Measurements from ENCODE around the gene PRPF19. TPM values are rescaled to one million over a fixed set of nuclear protein-coding genes. Genes with fewer than 3 reads are reported as not detected.

PRPF19 gene
- total RNA-seq, 2 experiments from 2014 or later = 199 to 204 TPM

DNA sequence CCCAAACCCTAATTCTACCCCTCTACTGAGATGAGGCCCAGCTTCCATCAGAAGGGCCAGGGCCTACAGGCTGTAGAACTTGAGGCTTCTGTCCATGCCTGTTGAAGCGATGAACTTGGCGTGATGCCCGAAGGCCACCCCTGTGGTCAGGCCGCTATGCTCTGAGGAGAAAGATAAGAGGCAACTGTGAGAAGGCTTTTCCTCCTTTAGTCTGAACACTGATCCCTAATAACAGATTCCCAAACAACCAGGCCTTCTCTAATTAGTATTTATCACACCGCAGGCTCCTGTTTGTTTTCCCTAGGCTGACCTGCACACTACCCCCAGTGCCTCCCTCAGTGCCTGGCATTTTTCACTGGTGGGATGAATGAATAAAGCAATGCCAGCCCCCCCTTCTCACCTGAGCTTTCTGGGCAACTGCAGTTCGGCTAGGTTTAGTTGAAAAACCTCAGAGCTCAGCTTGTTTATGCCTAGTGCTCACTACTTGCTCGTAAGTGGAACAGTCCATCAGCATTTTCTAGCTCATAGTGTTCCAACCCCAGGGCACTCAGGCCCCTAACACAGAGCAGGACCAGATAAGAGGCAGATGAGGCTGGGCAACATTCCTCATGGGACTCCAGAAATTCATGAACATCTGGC, 15.2 kb downstream of the PRPF19 start:
- CTCF ChIA-PET = no interaction called here
- POLR2A ChIA-PET = no interaction called here

DNA sequence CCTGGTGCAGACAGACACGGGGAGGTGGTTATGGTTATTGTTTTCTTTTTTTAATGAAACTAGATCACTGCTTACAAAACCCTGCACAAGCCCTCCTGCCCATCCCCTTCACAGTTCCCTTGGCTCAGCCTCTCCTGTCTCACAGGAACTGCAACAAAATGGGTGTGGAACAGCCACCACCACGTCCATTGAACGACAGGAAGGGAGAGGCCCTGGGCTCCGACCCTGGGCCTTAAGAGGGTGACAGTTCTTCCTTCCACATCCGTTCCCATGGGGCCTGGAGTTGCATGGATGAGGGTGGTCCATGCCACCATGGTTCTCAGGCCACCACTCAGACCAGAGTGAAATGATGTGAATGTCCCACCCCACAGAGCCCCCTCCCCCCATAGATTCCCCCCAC, 15.7 kb downstream of the PRPF19 start:
- CTCF ChIA-PET = interaction anchor here (0.7 kb wide), 1 partner anchor 9 kb away, joined by 3 read pairs; no protein-coding TSS in a partner anchor
- POLR2A ChIA-PET = no interaction called here

GRCh38 chr11:60889869-60890311, 16.5 kb downstream of the PRPF19 start:
- POLR2A ChIA-PET = no interaction called here
- CTCF ChIA-PET = interaction anchor here (0.7 to 1.3 kb wide), 3 partner anchors 10 to 59 kb away, joined by 3 to 7 read pairs (median 4); no protein-coding TSS in a partner anchor

DNA sequence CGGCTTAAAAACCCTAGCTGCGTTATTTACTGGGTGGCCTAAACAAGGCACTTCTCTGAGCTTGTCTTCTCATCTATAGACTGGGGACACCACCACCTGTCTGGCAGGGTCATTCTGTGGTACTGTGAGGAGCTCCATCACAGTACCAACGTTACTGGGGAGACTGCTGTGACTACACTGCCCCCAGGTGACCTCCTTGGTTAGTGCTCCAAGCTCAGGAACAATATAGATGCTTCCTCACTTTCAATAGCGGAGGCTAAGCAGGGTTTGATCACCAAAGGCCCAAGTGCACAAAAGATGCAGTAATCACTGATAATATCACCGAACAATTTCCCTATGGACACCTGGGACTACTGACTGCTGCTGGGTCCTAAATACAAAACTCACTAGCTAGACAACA, 18.8 kb downstream of the PRPF19 start:
- ChIA-PET CTCF (interaction anchor here (1.0 to 1.6 kb wide), 7 partner anchors 12 to 113 kb away, joined by 3 to 32 read pairs (median 5); no protein-coding TSS in a partner anchor), POLR2A (interaction anchor here (0.8 kb wide), 1 partner anchor 45 kb away, joined by 3 read pairs; no protein-coding TSS in a partner anchor)

DNA sequence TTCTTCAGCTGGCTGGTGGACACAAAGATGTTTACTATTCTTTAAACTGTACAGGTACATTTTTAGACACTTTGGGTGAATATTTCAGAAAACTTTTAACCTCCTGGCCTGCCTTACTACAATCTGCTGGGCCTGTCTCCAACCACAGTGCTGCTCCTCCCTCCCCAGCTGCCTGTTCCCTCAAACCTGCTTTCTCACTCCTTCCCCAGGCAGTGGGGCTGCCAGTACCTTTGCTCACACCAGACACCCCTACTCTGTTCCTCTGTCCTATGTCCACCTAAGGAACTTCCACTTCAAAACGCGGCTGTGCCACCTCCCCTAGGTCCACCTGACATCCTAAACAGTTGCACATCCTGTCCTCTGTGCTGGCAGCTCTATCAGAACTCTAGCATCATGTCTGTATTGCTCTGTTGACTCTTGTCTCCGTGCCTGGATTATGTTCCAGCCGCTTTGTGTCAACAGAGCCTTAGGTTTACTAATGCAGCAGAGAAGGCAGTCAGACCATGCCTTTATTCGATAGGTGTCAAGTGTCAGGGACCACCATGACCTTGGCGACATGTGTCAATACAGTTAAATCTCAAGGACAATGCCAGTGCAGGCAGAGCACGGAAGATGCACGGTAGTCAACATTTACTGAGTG, 25.6 kb downstream of the PRPF19 start:
- ChIA-PET CTCF (interaction anchor here (1.8 kb wide), 1 partner anchor 49 kb away, joined by 4 read pairs; no protein-coding TSS in a partner anchor), POLR2A (no interaction called here)

GRCh38 chr11:60879971-60880588, 26.3 kb downstream of the PRPF19 start:
- ChIA-PET CTCF (interaction anchor here (1.8 kb wide), 1 partner anchor 49 kb away, joined by 4 read pairs; no protein-coding TSS in a partner anchor), POLR2A (no interaction called here)

- POLR2A ChIA-PET = no interaction called here
- CTCF ChIA-PET = no interaction called here
These were observed 27.3 kb downstream of the PRPF19 start for GRCh38 chr11:60879104-60879503.

DNA sequence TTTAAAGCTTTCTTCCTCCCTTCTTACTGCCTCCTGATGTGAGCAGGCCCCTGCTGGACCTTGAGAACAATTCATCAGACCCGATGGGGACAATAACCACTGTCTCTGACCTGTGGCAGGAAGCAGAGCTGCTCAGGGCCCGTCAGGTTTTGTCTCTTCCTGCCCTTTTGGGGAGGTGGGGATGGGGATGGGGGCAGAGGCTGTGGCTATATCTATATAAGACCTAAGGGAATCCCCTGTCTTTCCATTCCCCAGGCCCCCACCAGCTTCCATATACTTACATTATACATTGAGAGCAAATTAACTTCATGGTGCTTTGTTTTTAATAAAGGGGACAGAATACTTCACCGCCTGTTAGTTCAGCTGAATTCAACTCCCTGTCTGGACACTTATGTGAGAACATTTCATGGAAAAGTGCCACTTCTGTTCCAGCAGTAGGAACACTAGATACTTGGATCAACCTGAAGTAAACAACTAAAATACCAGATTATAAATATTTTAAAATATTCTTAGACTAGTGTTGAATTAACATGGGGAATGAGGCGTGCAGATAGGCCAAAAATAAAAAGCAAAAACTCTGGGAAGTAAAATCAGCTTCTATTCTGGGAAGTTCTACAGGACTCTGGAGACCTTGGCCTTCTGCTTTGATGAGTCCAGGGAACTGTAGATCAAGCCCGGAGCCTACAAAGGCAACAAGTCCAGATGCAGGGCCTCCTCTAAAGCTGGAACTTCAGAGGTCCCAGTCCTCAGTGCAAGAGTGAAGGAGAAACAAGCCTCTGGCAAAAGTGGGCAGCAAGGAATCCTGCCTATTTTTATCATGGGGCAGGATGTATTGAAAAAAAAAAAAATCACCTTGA, 27.9 kb downstream of the PRPF19 start:
- ChIA-PET CTCF (interaction anchor here (0.6 kb wide), 1 partner anchor 17 kb away, joined by 3 read pairs; no protein-coding TSS in a partner anchor), POLR2A (no interaction called here)

- POLR2A ChIA-PET = no interaction called here
- CTCF ChIA-PET = interaction anchor here (1.4 to 1.7 kb wide), 3 partner anchors 11 to 25 kb away, joined by 3 read pairs; no protein-coding TSS in a partner anchor
These were observed 30.3 kb downstream of the PRPF19 start for GRCh38 chr11:60876168-60876485.

GRCh38 chr11:60875366-60876167, 30.8 kb downstream of the PRPF19 start:
- CTCF ChIA-PET = interaction anchor here (1.4 to 1.7 kb wide), 3 partner anchors 12 to 25 kb away, joined by 3 read pairs; no protein-coding TSS in a partner anchor
- POLR2A ChIA-PET = no interaction called here

- ChIA-PET CTCF (interaction anchor here (1.4 to 1.7 kb wide), 2 partner anchors 13 to 25 kb away, joined by 3 read pairs; no protein-coding TSS in a partner anchor), POLR2A (no interaction called here)
These were observed 31.7 kb downstream of the PRPF19 start for GRCh38 chr11:60874421-60875365.

DNA sequence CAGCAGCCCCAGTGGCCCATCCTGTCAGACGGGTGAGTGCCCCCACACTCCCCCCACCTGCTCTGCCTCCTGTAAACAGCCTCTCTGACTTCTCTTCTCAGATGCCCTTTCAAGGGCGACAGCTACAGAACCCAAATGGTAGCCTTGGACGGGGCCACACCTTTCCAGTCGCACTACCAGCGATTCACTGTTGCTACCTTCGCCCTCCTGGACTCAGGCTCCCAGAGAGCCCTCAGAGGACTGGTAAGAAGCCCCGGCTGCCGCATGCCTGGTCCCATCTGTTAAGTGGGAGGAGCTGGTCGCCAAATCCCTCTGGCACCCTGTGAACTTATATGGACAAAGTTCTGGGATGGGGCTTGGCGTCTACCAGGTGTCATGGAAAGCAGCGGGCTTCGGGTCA, 32.9 kb downstream of the PRPF19 start:
- ChIA-PET POLR2A (interaction anchor here (0.5 kb wide), 1 partner anchor 79 kb away, joined by 3 read pairs; no protein-coding TSS in a partner anchor), CTCF (no interaction called here)

DNA sequence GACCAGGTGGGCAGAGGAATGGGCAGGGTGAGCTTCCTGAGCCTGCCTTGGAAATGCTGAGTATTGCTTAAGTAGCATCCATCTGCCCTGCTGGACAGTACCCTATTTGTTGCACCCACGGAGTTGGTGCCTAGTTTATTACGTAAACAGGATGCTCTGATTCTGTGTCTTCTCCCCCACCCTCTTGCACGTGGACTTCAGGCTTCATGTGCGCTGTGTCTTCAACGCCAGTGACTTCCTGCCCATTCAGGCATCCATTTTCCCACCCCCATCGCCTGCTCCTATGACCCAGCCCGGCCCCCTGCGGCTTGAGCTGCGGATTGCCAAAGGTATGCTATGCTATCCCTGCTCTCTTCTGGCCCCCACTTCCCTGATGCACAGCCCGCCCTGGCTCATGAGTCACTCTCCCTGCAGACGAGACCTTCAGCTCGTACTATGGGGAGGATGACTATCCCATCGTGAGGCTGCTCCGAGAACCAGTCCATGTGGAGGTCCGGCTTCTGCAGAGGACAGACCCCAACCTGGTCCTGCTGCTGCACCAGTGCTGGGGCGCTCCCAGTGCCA, 33.3 kb downstream of the PRPF19 start:
- ChIA-PET CTCF (interaction anchor here (1.9 kb wide), 1 partner anchor 41 kb away, joined by 13 read pairs; no protein-coding TSS in a partner anchor), POLR2A (interaction anchor here (0.5 kb wide), 1 partner anchor 78 kb away, joined by 3 read pairs; no protein-coding TSS in a partner anchor)

DNA sequence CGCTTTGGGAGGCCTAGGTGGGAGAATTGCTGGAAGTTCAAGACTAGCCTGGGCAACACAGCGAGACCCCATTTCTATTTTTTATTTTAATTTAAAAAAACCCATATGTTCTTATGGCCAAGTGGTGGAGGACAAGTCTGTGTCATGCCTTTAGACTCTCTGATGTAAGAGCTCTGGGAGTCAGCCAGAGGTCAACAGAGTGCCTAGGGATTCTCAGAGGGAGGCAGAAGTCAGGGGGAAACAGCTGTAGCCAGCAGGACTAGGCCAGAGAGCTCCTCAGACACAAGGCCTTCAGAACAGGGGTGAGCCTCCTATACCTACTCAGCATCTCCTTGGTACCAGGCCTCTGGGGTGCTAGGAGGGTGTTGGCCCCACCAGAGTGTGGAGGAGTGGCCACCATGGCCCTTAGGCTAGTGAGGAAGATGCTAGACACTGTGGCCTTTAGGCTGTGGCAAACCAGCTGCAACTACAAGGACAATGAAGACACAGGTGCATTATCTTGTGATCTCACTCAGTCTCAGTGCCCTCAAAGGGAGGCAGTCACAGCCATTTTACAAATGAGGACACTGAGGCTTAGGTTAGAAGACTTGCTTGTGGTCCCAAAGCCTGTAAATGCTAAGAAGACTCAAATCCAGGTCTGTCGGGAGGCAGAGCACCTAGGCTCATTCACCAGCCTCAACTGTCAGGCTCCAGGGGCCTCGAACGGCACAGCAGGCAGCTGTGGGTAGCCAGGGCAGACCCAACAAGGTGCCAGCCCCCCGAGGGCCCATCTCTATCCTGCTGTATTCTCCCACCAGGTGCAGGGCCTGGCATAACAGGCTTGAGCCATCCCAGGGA, 34.0 kb downstream of the PRPF19 start:
- ChIA-PET CTCF (interaction anchor here (1.0 to 1.9 kb wide), 2 partner anchors 27 to 41 kb away, joined by 3 to 13 read pairs; no protein-coding TSS in a partner anchor), POLR2A (no interaction called here)

DNA sequence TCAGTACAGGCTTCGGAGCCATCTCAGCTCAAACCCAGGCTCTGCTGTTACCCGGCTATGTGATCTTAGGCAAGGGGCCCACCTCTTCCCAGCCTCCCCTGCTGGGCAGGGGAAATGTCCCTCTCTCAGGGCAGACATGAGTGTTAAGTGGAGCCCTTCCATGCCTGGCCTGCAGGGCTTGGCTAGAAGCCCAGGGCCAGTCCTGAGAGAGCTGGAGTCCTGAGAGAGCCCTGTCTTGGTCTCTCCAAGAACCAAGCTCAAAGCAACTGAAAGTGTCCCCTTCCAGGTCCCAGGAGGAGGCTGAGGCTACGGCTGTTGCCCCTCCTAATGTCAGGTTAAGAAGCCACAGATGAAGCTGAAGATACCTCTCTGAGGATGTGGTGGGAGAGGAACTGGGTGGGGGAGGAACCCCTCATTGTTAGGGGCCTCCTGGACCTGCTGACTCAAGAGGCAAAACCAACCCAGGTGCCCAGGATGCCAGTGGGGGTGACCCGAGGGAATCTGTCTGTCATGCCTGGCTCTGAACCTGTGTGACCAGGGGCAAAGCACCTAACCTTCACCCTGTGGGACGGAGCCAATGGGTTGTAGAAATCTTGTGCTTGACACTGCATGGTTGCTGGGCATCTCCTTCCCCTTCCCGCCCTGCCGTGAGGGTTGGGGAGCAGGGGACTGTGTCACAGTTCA, 34.9 kb downstream of the PRPF19 start:
- ChIA-PET POLR2A (no interaction called here), CTCF (interaction anchor here (1.0 to 1.9 kb wide), 2 partner anchors 28 to 40 kb away, joined by 3 to 13 read pairs; no protein-coding TSS in a partner anchor)

All from activated CD8-positive, alpha-beta memory T cell treated with anti-CD3 and anti-CD28 coated beads for 36 hours (primary cell).